HEK293 (cell line): ENCODE data around the gene KCNE3.

Experiments
- OVOL3 ChIP-seq: fragments of 450-650 bp; formaldehyde crosslinking; IDR thresholded peaks from 2 replicates; pipeline ENCODE4 v1.5.1; 2016; ENCODE audit warnings: missing biosample characterization, missing genetic modification characterization
- ZNF266 ChIP-seq: fragments of 450-650 bp; formaldehyde crosslinking; IDR thresholded peaks from 2 replicates; pipeline ENCODE4 v1.5.1; 2016; ENCODE audit warnings: missing biosample characterization, missing genetic modification characterization, low read depth
- ZNF324 ChIP-seq: fragments of 450-650 bp; formaldehyde crosslinking; IDR thresholded peaks from 2 replicates; pipeline ENCODE4 v1.5.1; 2016; ENCODE audit warnings: missing biosample characterization, missing genetic modification characterization
- ZNF629 ChIP-seq: fragments of 450-650 bp; formaldehyde crosslinking; IDR thresholded peaks from 2 replicates; pipeline ENCODE4 v1.5.1; 2017; ENCODE audit warnings: missing biosample characterization, missing genetic modification characterization
- ZNF768 ChIP-seq: fragments of 450-650 bp; formaldehyde crosslinking; IDR thresholded peaks from 2 replicates; pipeline ENCODE4 v1.5.1; 2018; ENCODE audit warnings: missing biosample characterization, mild to moderate bottlenecking, missing genetic modification characterization
- ZNF837 ChIP-seq: fragments of 450-650 bp; formaldehyde crosslinking; IDR thresholded peaks from 2 replicates; pipeline ENCODE4 v1.5.1; 2016; ENCODE audit warnings: missing biosample characterization, missing genetic modification characterization
- TF ChIP-seq, protein P1 (sequence below): fragments of 450-650 bp; formaldehyde crosslinking; IDR thresholded peaks from 2 replicates; pipeline ENCODE4 v1.5.1; 2016; ENCODE audit warnings: missing biosample characterization, missing genetic modification characterization

DNA sequence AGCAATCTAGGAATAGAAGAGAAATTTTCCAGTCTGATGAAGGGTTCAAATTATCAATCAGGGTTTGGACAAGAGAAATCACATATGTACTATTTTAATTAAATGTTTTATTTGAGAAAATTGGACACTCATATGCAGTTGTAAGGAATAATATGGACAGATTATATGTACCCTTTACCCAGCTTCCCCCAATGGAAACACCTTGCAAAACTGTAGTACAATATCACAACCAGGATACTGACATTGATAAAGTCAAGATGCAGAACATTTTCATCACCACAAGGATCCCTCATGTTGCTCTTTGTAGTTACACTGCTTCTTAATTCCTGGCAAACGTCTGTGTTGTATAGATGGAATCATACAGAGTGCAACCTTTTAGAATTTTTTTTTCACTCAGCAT is 27.6 kb upstream of the KCNE3 start:
- TF ChIP-seq, protein P1, sequence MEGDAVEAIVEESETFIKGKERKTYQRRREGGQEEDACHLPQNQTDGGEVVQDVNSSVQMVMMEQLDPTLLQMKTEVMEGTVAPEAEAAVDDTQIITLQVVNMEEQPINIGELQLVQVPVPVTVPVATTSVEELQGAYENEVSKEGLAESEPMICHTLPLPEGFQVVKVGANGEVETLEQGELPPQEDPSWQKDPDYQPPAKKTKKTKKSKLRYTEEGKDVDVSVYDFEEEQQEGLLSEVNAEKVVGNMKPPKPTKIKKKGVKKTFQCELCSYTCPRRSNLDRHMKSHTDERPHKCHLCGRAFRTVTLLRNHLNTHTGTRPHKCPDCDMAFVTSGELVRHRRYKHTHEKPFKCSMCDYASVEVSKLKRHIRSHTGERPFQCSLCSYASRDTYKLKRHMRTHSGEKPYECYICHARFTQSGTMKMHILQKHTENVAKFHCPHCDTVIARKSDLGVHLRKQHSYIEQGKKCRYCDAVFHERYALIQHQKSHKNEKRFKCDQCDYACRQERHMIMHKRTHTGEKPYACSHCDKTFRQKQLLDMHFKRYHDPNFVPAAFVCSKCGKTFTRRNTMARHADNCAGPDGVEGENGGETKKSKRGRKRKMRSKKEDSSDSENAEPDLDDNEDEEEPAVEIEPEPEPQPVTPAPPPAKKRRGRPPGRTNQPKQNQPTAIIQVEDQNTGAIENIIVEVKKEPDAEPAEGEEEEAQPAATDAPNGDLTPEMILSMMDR: no peak
- TF ChIP-seq ZNF768 (tag by site-specific recombination): no peak
- no peak for TF ChIP-seq ZNF837 (tag by site-specific recombination)
- no peak for TF ChIP-seq ZNF324 (tag by site-specific recombination)
- no peak for TF ChIP-seq ZNF629 (tag by site-specific recombination)
- no peak for TF ChIP-seq OVOL3 (tag by site-specific recombination)
- TF ChIP-seq ZNF266 (tag by site-specific recombination): no peak
